Panc1 (cell line): ENCODE data around the gene SPOCK1. TPM values are rescaled to one million over a fixed set of nuclear protein-coding genes. Genes with fewer than 3 reads are reported as not detected.

Source experiments
- ATAC-seq: fragments of 200-7000 bp; cut with Tn5 transposase; 2 replicates; pipeline ENCODE4 v1.9.1; 2020; ENCODE audit warnings: mild to moderate bottlenecking, moderate library complexity
- BruUV-seq: library from RNA; stranded (reverse); fragments of 400-500 nt; replicated peaks from 2 replicates; lab custom pipeline; 2021; lab: Mats Ljungman, UMichigan
- CTCF ChIA-PET: fragments of 300-600 bp; sonication (Branson Sonifier 250); formaldehyde crosslinking; loops from one replicate; lab custom pipeline; 2022; ENCODE audit warnings: antibody characterized with exemption; lab: Charles Lee
- POLR2A ChIA-PET: fragments of 300-600 bp; sonication (Branson Sonifier 250); formaldehyde crosslinking; loops from one replicate; lab custom pipeline; 2022; ENCODE audit warnings: antibody characterized with exemption; lab: Charles Lee
- DNase-seq: peaks from one replicate; pipeline ENCODE4 v3.0.0-alpha.2; 2010; ENCODE audit warnings: low read depth, low spot score
- H3K27ac ChIP-seq: 2 replicates; pipeline ENCODE4 v1.5.1; 2011; ENCODE audit warnings: mild to moderate bottlenecking, low read length, inconsistent platforms
- H3K27me3 ChIP-seq: fragments of 200-500 bp; sonication (Bioruptor generic); 2 replicates; pipeline ENCODE4 v1.6.0; 2014; ENCODE audit warnings: low read length, inconsistent platforms; ENCODE audit not compliant: control insufficient read depth, insufficient read depth
- H3K36me3 ChIP-seq: fragments of 200-500 bp; sonication (Bioruptor generic); 2 replicates; pipeline ENCODE4 v1.5.1; 2014; ENCODE audit warnings: inconsistent platforms, mild to moderate bottlenecking, low read length, moderate library complexity; ENCODE audit not compliant: control insufficient read depth, insufficient read depth
- H3K4me1 ChIP-seq: 2 replicates; pipeline ENCODE4 v1.5.1; 2011; ENCODE audit warnings: inconsistent platforms, mild to moderate bottlenecking, low read length, moderate library complexity; ENCODE audit not compliant: control insufficient read depth, insufficient read depth
- H3K4me3 ChIP-seq, 2 experiments: 2 replicates each; pipeline ENCODE4 v1.5.1; 2011 to 2012; ENCODE audit warnings: low read depth in 2 of 2, low read length in 2 of 2, mild to moderate bottlenecking in 2 of 2, inconsistent platforms in 1 of 2, moderate library complexity in 1 of 2
- H3K9me3 ChIP-seq: fragments of 200-500 bp; sonication (Bioruptor generic); 2 replicates; pipeline ENCODE4 v1.5.1; 2014; ENCODE audit warnings: low read depth, mild to moderate bottlenecking, inconsistent platforms, low read length, moderate library complexity; ENCODE audit not compliant: control insufficient read depth, insufficient read depth
- POLR2AphosphoS5 ChIP-seq: IDR thresholded peaks from 2 replicates; pipeline ENCODE4 v1.6.1; 2012; ENCODE audit warnings: mild to moderate bottlenecking, low read depth, low read length, moderate library complexity
- SIN3A ChIP-seq: IDR thresholded peaks from 2 replicates; pipeline ENCODE4 v1.6.1; 2012; ENCODE audit warnings: low read depth, mild to moderate bottlenecking, low read length, moderate library complexity, borderline replicate concordance; ENCODE audit not compliant: insufficient read depth
- TCF7L2 ChIP-seq: IDR thresholded peaks from 2 replicates; pipeline ENCODE4 v1.6.1; 2011; ENCODE audit warnings: mild to moderate bottlenecking, low read depth, low read length, inconsistent platforms
- in situ Hi-C: cut with HindIII; loops from 2 replicates; pipeline ENCODE4 v1.10.0; 2016; ENCODE audit warnings: low sequenced_read_pairs, low pct_unique_long_range_greater_than_20kb
- intact Hi-C: fragments of 100-400 bp; cut with micrococcal nuclease; formaldehyde crosslinking; loops from one replicate; pipeline ENCODE4 v1.10.0; 2022; ENCODE audit not compliant: unreplicated experiment
- total RNA-seq: library from RNA; stranded (reverse); gene quantifications from one replicate; pipeline ENCODE4 v1.2.1, GENCODE V29; 2021; ENCODE audit not compliant: unreplicated experiment
- TF ChIP-seq, protein P1 (sequence below), 2 experiments: IDR thresholded peaks; 2 replicates each; pipeline ENCODE4 v1.6.1; 2011 to 2012; ENCODE audit warnings: low read depth in 2 of 2, control low read depth in 1 of 2, low read length in 1 of 2, mild to moderate bottlenecking in 1 of 2, moderate library complexity in 1 of 2; ENCODE audit not compliant: insufficient read depth in 1 of 2
- TF ChIP-seq, protein P2 (sequence below): fragments of 450-650 bp; IDR thresholded peaks from 2 replicates; pipeline ENCODE4 v1.5.1; 2017; ENCODE audit warnings: mild to moderate bottlenecking

Gene SPOCK1
- total RNA-seq, 1 experiment from 2014 or later: 15.6 TPM

DNA sequence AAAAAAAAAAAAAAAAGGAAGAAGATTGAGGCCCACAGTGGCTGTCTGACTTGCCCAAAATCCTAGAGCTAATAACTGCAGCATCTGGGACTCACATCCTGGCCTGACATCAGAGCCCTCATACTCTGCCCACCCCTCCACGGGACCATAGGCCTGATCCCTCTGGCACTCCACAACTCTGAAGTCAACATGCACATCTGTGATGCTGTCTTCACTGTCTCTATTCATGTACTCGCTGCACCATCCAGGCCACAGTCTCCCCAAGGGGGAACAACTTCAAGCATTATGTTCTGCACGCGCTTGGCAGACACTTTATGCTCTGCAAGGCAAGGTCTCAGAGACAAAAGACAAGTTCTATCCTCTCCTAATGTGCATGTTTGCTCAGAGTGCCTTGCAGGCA lies 158.2 kb downstream of the SPOCK1 start:
- Histone ChIP-seq H3K36me3 (no peaks in the 10 kb centered on the region), H3K27me3 (no peaks in the 10 kb centered on the region), H3K27ac (no peak overlapping the region), H3K4me1 (no peaks in the 10 kb centered on the region), H3K4me3 (no peak overlapping the region), H3K9me3 (no peaks in the 10 kb centered on the region)
- no TSS peak for BruUV-seq
- ATAC-seq: no peak
- intact Hi-C loops: loop anchor here (5.0 kb wide), 1 partner anchor 156 kb away; the partner anchor contains the start of gene SPOCK1
- TF ChIP-seq, protein P1, sequence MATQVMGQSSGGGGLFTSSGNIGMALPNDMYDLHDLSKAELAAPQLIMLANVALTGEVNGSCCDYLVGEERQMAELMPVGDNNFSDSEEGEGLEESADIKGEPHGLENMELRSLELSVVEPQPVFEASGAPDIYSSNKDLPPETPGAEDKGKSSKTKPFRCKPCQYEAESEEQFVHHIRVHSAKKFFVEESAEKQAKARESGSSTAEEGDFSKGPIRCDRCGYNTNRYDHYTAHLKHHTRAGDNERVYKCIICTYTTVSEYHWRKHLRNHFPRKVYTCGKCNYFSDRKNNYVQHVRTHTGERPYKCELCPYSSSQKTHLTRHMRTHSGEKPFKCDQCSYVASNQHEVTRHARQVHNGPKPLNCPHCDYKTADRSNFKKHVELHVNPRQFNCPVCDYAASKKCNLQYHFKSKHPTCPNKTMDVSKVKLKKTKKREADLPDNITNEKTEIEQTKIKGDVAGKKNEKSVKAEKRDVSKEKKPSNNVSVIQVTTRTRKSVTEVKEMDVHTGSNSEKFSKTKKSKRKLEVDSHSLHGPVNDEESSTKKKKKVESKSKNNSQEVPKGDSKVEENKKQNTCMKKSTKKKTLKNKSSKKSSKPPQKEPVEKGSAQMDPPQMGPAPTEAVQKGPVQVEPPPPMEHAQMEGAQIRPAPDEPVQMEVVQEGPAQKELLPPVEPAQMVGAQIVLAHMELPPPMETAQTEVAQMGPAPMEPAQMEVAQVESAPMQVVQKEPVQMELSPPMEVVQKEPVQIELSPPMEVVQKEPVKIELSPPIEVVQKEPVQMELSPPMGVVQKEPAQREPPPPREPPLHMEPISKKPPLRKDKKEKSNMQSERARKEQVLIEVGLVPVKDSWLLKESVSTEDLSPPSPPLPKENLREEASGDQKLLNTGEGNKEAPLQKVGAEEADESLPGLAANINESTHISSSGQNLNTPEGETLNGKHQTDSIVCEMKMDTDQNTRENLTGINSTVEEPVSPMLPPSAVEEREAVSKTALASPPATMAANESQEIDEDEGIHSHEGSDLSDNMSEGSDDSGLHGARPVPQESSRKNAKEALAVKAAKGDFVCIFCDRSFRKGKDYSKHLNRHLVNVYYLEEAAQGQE (IDR thresholded peaks at IDR 0.05; ENCODE audit: insufficient read depth in 1 of 2, low read depth in 2 of 2, low read length in 1 of 2): no peak
- no peak for TF ChIP-seq POLR2AphosphoS5
- TF ChIP-seq SIN3A: no peak
- TF ChIP-seq TCF7L2: no peak
- TF ChIP-seq, protein P2, sequence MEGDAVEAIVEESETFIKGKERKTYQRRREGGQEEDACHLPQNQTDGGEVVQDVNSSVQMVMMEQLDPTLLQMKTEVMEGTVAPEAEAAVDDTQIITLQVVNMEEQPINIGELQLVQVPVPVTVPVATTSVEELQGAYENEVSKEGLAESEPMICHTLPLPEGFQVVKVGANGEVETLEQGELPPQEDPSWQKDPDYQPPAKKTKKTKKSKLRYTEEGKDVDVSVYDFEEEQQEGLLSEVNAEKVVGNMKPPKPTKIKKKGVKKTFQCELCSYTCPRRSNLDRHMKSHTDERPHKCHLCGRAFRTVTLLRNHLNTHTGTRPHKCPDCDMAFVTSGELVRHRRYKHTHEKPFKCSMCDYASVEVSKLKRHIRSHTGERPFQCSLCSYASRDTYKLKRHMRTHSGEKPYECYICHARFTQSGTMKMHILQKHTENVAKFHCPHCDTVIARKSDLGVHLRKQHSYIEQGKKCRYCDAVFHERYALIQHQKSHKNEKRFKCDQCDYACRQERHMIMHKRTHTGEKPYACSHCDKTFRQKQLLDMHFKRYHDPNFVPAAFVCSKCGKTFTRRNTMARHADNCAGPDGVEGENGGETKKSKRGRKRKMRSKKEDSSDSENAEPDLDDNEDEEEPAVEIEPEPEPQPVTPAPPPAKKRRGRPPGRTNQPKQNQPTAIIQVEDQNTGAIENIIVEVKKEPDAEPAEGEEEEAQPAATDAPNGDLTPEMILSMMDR: no peak
- POLR2A ChIA-PET: no interaction called here
- in situ Hi-C loops: no loop called here
- CTCF ChIA-PET: no interaction called here
- no peak for DNase-seq

DNA sequence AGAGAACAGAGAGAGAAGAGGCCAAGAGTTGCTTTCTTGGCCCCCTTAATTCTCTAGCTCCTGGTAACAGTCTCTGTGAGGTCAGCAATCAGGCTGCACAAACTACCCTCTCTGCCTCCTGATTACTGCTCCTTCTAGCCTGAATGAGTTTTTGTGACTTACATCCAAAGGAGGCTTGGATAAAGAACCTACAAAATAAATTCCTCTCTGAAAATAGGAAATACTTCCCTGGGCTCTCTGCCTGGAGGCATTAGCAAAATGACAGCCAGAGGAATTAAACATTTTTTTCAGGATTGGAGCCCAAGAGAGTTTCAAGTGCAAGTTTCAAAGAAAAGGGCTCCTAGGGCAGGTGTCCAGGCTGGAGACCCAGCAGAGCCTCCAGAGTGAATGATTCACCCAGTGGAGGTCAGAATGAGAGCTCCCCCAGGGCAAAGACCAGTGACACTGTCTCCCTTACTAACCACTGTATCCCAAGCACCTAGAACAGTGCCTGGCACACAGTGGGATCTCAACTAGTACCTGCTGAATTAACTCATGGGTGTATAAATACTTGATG lies 162.5 kb downstream of the SPOCK1 start:
- CTCF ChIA-PET: no interaction called here
- ATAC-seq (no peak), DNase-seq (no peak)
- peaks cover 5% of the 10 kb centered on the region for H3K27me3 ChIP-seq
- H3K4me1 ChIP-seq: no peaks in the 10 kb centered on the region
- no TSS peak for BruUV-seq
- POLR2A ChIA-PET: no interaction called here
- no peaks in the 10 kb centered on the region for H3K36me3 ChIP-seq
- H3K4me3 ChIP-seq: no peak overlapping the region
- no peaks in the 10 kb centered on the region for H3K9me3 ChIP-seq
- no peak overlapping the region for H3K27ac ChIP-seq
- in situ Hi-C loops: no loop called here
- TF ChIP-seq POLR2AphosphoS5 (no peak), SIN3A (no peak), TCF7L2 (no peak)
- TF ChIP-seq, protein P1 (IDR thresholded peaks at IDR 0.05; ENCODE audit: insufficient read depth in 1 of 2, low read depth in 2 of 2, low read length in 1 of 2): no peak
- TF ChIP-seq, protein P2: no peak
- intact Hi-C loops: no loop called here
